ENCODE results near the gene CERK. TPM values are rescaled to one million over a fixed set of nuclear protein-coding genes. Genes with fewer than 3 reads are reported as not detected.

Gene CERK
- total RNA-seq, 4 donors from 2014 or later = 14.6 to 34.0 (median 26.6) TPM

- TF ChIP-seq POLR2A (IDR thresholded peaks at IDR 0.05) (no peak), CTCF (IDR thresholded peaks at IDR 0.05) (no peak)
- DNase-seq = no peak
- 89 to 98% methylated on average over 5 to 7 of the region's 17 CpGs for WGBS, 2 donors
- intact Hi-C loops (cut with DNase I) = no loop called here
- no peaks in the 10 kb centered on the region for H3K9me3 ChIP-seq
- peaks cover 0 to 14% (median 0%) of the 10 kb centered on the region in 3 donors for H3K36me3 ChIP-seq
- H3K27ac ChIP-seq = no peak overlapping the region
- no peaks in the 10 kb centered on the region for H3K27me3 ChIP-seq
- peaks cover 25 to 92% (median 27%) of the 10 kb centered on the region in 3 donors for H3K4me1 ChIP-seq
- no peak overlapping the region for H3K4me3 ChIP-seq
These were observed 83.6 kb downstream of the CERK start for GRCh38 chr22:46654426-46654825.

GRCh38 chr22:46653596-46653995 lies 84.5 kb downstream of the CERK start:
- no peak for DNase-seq
- intact Hi-C loops (cut with DNase I) = no loop called here
- Histone ChIP-seq H3K36me3 (peaks cover 0 to 7% (median 0%) of the 10 kb centered on the region in 3 donors), H3K4me3 (no peak overlapping the region), H3K27me3 (no peaks in the 10 kb centered on the region), H3K4me1 (peaks cover 25 to 91% (median 30%) of the 10 kb centered on the region in 3 donors), H3K9me3 (no peaks in the 10 kb centered on the region), H3K27ac (peak overlapping the region in 2 of 4 donors; percentile 40 to 50)
- TF ChIP-seq POLR2A (IDR thresholded peaks at IDR 0.05) (no peak), CTCF (IDR thresholded peaks at IDR 0.05) (no peak)
- 30 to 78% methylated on average over 3 of the region's 8 CpGs for WGBS, 2 donors

GRCh38 chr22:46652847-46653331 lies 85.2 kb downstream of the CERK start:
- no peak for DNase-seq
- Histone ChIP-seq H3K27ac (peak overlapping the region in 3 of 4 donors; percentile 22 to 50 (median 40)), H3K36me3 (peaks cover 0 to 4% (median 0%) of the 10 kb centered on the region in 3 donors), H3K9me3 (no peaks in the 10 kb centered on the region), H3K27me3 (no peaks in the 10 kb centered on the region), H3K4me1 (peaks cover 23 to 84% (median 25%) of the 10 kb centered on the region in 3 donors), H3K4me3 (peak overlapping the region in 2 of 4 donors; percentile 16 to 48)
- WGBS, 2 donors = 62 to 87% methylated on average over 5 to 19 of the region's 23 CpGs
- TF ChIP-seq POLR2A (IDR thresholded peaks at IDR 0.05) (no peak), CTCF (IDR thresholded peaks at IDR 0.05) (no peak)
- intact Hi-C loops (cut with DNase I) = no loop called here

- Histone ChIP-seq H3K4me3 (peak overlapping the region in 1 of 4 donors; percentile 48), H3K9me3 (no peaks in the 10 kb centered on the region), H3K4me1 (peaks cover 23 to 81% (median 25%) of the 10 kb centered on the region in 3 donors), H3K27me3 (no peaks in the 10 kb centered on the region), H3K36me3 (peaks cover 0 to 4% (median 0%) of the 10 kb centered on the region in 3 donors), H3K27ac (peak overlapping the region in 3 of 4 donors; percentile 19 to 50 (median 22))
- intact Hi-C loops (cut with DNase I) = no loop called here
- no peak for DNase-seq
- WGBS, 2 donors = 39 to 75% methylated on average over 3 to 15 of the region's 22 CpGs
- TF ChIP-seq CTCF (IDR thresholded peaks at IDR 0.05) = no peak
- no peak for TF ChIP-seq POLR2A (IDR thresholded peaks at IDR 0.05)
These were observed 85.8 kb downstream of the CERK start for GRCh38 chr22:46652081-46652846.

- WGBS, 2 donors = 89% methylated on average over 7 of the region's 16 CpGs; no CpG with 5 or more reads in 1 of the 2 donors
- H3K9me3 ChIP-seq = no peaks in the 10 kb centered on the region
These were observed 86.7 kb downstream of the CERK start for GRCh38 chr22:46651316-46651715.

More at GRCh38 chr22:46651316-46651715, 86.7 kb downstream of the CERK start:
- no peak for TF ChIP-seq POLR2A (IDR thresholded peaks at IDR 0.05)
- TF ChIP-seq CTCF (IDR thresholded peaks at IDR 0.05) = no peak
- intact Hi-C loops (cut with DNase I) = no loop called here
- H3K36me3 ChIP-seq = peaks cover 0 to under 1% (median 0%) of the 10 kb centered on the region in 3 donors
- no peak overlapping the region for H3K27ac ChIP-seq
- DNase-seq = no peak
- no peaks in the 10 kb centered on the region for H3K27me3 ChIP-seq
- H3K4me3 ChIP-seq = no peak overlapping the region
- H3K4me1 ChIP-seq = peaks cover 25 to 81% (median 25%) of the 10 kb centered on the region in 3 donors

Measured in esophagus squamous epithelium (tissue), 5 donors.